ENCODE measurements around the gene SLC39A1. TPM values are rescaled to one million over a fixed set of nuclear protein-coding genes. Genes with fewer than 3 reads are reported as not detected.
A peak's percentile ranks its signal among the peaks of the same experiment; 100 is the strongest.

Gene SLC39A1
- total RNA-seq, 1 experiment from 2014 or later = 204 TPM

DNA sequence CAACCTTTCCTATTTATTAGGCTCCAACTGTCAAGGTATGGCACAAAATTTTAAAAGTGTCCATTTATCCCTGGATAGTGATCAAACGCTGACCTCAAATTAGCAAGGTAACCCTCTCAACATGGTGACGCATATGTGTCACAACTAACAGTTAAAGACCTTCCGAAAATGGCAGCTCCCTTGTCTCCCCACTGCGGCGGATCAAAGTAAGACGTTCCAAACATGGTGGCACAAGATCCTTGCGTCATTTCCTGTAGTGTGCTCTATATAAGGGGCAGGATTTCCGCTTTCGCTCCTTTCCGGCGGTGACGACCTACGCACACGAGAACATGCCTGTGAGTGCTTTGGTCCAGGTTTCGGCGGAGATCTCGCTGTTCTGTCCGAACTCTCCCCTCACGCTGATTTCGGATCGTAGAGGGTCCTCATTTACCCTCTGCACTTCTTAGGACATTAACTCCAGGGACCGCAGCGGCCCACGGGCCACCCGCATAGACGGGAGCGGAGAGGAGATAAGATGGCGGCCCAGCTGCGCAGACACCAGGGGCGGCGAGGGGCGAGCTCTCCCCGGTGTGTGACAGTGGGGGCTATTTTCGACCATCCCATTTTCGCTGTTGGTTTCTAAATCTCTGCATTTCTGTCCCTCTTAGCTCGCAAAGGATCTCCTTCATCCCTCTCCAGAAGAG is 27.3 kb upstream of the SLC39A1 start, which contains the start of gene RPS27 (continued):
- TF ChIP-seq, protein P1, sequence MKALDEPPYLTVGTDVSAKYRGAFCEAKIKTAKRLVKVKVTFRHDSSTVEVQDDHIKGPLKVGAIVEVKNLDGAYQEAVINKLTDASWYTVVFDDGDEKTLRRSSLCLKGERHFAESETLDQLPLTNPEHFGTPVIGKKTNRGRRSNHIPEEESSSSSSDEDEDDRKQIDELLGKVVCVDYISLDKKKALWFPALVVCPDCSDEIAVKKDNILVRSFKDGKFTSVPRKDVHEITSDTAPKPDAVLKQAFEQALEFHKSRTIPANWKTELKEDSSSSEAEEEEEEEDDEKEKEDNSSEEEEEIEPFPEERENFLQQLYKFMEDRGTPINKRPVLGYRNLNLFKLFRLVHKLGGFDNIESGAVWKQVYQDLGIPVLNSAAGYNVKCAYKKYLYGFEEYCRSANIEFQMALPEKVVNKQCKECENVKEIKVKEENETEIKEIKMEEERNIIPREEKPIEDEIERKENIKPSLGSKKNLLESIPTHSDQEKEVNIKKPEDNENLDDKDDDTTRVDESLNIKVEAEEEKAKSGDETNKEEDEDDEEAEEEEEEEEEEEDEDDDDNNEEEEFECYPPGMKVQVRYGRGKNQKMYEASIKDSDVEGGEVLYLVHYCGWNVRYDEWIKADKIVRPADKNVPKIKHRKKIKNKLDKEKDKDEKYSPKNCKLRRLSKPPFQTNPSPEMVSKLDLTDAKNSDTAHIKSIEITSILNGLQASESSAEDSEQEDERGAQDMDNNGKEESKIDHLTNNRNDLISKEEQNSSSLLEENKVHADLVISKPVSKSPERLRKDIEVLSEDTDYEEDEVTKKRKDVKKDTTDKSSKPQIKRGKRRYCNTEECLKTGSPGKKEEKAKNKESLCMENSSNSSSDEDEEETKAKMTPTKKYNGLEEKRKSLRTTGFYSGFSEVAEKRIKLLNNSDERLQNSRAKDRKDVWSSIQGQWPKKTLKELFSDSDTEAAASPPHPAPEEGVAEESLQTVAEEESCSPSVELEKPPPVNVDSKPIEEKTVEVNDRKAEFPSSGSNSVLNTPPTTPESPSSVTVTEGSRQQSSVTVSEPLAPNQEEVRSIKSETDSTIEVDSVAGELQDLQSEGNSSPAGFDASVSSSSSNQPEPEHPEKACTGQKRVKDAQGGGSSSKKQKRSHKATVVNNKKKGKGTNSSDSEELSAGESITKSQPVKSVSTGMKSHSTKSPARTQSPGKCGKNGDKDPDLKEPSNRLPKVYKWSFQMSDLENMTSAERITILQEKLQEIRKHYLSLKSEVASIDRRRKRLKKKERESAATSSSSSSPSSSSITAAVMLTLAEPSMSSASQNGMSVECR (CRISPR knock-in tag; IDR thresholded peaks at IDR 0.05; ENCODE audit: borderline replicate concordance) = peak; percentile 94
- TF ChIP-seq, protein P2, sequence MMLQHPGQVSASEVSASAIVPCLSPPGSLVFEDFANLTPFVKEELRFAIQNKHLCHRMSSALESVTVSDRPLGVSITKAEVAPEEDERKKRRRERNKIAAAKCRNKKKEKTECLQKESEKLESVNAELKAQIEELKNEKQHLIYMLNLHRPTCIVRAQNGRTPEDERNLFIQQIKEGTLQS (CRISPR knock-in tag; conservative IDR thresholded peaks at IDR 0.05) = 0 out of 2 replicates have a peak, but pooled peaks have one; percentile 51
- TF ChIP-seq NFATC4 (CRISPR knock-in tag; IDR thresholded peaks at IDR 0.05) (peak; percentile 78; the same call in 1 of the 2 replicates), CBFB (CRISPR knock-in tag; IDR thresholded peaks at IDR 0.05; ENCODE audit: low read depth) (peak; percentile 43; the same call in 1 of the 2 replicates), PRRX2 (CRISPR knock-in tag; IDR thresholded peaks at IDR 0.05) (no peak), MYBL2 (CRISPR knock-in tag; IDR thresholded peaks at IDR 0.05) (0 out of 2 replicates have a peak, but pooled peaks have one; percentile 67), SOX15 (CRISPR knock-in tag; IDR thresholded peaks at IDR 0.05) (no peak), ESRRA (CRISPR knock-in tag; IDR thresholded peaks at IDR 0.05; ENCODE audit: borderline replicate concordance) (no peak), ZBTB21 (CRISPR knock-in tag; IDR thresholded peaks at IDR 0.05; ENCODE audit: borderline replicate concordance) (no peak; the same call in 1 of the 2 replicates), ATF1 (CRISPR knock-in tag; IDR thresholded peaks at IDR 0.05) (no peak), ZNF317 (CRISPR knock-in tag; IDR thresholded peaks at IDR 0.05; ENCODE audit: borderline replicate concordance, low read depth) (no peak), ELF4 (CRISPR knock-in tag; IDR thresholded peaks at IDR 0.05; ENCODE audit: low read depth) (no peak), ZNF396 (CRISPR knock-in tag; IDR thresholded peaks at IDR 0.05; ENCODE audit: borderline replicate concordance) (no peak), ZNF219 (CRISPR knock-in tag; IDR thresholded peaks at IDR 0.05; ENCODE audit: borderline replicate concordance) (no peak), JUN (CRISPR knock-in tag; IDR thresholded peaks at IDR 0.05) (peak; percentile 88), CREM (CRISPR knock-in tag; IDR thresholded peaks at IDR 0.05) (peak; percentile 93), ZNF423 (CRISPR knock-in tag; IDR thresholded peaks at IDR 0.05) (no peak), FOXP1 (CRISPR knock-in tag; IDR thresholded peaks at IDR 0.05; ENCODE audit: borderline replicate concordance) (peak; percentile 78; the same call in 1 of the 2 replicates), TEAD4 (CRISPR knock-in tag; IDR thresholded peaks at IDR 0.05) (0 out of 2 replicates have a peak, but pooled peaks have one; percentile 47), ETV6 (CRISPR knock-in tag; IDR thresholded peaks at IDR 0.05) (peak; percentile 74; the same call in 1 of the 2 replicates), SMAD3 (CRISPR knock-in tag; IDR thresholded peaks at IDR 0.05; ENCODE audit: borderline replicate concordance) (0 out of 2 replicates have a peak, but pooled peaks have one; percentile 53), TEAD1 (CRISPR knock-in tag; IDR thresholded peaks at IDR 0.05) (peak; percentile 93)
- TF ChIP-seq, protein P3, sequence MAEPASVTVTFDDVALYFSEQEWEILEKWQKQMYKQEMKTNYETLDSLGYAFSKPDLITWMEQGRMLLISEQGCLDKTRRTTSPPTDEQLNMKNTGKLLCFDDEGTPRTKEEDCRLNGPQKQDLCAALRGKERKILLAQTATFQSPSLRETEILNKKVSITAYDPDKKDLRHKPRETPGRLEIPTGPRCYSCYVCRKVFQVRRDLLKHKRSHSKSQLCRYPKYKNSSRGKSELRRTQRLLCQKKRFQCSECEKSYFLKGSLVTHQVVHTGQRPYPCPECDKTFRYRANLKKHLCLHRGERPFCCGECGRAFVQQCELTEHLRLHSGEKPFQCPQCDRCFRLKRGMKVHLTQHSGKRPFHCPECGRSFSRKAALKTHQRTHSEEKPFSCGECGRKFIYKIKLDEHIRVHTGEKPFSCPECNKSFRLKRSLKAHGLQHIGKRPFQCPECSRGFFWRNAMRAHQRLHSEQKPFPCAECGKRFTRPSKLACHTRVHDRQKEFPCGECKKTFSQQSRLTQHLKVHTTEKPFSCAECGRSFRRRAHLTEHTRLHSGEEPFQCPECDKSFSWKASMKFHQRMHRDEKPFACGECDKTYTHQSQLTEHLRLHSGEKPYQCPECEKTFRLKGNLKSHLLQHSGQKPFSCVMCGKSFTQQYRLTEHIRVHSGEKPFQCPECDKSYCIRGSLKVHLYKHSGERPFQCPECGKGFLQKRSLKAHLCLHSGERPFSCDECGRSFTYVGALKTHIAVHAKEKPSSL (CRISPR knock-in tag; conservative IDR thresholded peaks at IDR 0.05) = no peak
- TF ChIP-seq, protein P4, sequence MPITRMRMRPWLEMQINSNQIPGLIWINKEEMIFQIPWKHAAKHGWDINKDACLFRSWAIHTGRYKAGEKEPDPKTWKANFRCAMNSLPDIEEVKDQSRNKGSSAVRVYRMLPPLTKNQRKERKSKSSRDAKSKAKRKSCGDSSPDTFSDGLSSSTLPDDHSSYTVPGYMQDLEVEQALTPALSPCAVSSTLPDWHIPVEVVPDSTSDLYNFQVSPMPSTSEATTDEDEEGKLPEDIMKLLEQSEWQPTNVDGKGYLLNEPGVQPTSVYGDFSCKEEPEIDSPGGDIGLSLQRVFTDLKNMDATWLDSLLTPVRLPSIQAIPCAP (CRISPR knock-in tag; IDR thresholded peaks at IDR 0.05) = 0 out of 2 replicates have a peak, but pooled peaks have one; percentile 37
- TF ChIP-seq, protein P5, sequence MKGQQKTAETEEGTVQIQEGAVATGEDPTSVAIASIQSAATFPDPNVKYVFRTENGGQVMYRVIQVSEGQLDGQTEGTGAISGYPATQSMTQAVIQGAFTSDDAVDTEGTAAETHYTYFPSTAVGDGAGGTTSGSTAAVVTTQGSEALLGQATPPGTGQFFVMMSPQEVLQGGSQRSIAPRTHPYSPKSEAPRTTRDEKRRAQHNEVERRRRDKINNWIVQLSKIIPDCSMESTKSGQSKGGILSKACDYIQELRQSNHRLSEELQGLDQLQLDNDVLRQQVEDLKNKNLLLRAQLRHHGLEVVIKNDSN (CRISPR knock-in tag; IDR thresholded peaks at IDR 0.05) = peak; percentile 45
- TF ChIP-seq, protein P6, sequence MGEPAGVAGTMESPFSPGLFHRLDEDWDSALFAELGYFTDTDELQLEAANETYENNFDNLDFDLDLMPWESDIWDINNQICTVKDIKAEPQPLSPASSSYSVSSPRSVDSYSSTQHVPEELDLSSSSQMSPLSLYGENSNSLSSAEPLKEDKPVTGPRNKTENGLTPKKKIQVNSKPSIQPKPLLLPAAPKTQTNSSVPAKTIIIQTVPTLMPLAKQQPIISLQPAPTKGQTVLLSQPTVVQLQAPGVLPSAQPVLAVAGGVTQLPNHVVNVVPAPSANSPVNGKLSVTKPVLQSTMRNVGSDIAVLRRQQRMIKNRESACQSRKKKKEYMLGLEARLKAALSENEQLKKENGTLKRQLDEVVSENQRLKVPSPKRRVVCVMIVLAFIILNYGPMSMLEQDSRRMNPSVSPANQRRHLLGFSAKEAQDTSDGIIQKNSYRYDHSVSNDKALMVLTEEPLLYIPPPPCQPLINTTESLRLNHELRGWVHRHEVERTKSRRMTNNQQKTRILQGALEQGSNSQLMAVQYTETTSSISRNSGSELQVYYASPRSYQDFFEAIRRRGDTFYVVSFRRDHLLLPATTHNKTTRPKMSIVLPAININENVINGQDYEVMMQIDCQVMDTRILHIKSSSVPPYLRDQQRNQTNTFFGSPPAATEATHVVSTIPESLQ (CRISPR knock-in tag; IDR thresholded peaks at IDR 0.05) = no peak
- TF ChIP-seq, protein P7, sequence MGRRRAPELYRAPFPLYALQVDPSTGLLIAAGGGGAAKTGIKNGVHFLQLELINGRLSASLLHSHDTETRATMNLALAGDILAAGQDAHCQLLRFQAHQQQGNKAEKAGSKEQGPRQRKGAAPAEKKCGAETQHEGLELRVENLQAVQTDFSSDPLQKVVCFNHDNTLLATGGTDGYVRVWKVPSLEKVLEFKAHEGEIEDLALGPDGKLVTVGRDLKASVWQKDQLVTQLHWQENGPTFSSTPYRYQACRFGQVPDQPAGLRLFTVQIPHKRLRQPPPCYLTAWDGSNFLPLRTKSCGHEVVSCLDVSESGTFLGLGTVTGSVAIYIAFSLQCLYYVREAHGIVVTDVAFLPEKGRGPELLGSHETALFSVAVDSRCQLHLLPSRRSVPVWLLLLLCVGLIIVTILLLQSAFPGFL (CRISPR knock-in tag; IDR thresholded peaks at IDR 0.05; ENCODE audit: borderline replicate concordance) = no peak
